ENCODE data around the gene PRKCA. TPM values are rescaled to one million over a fixed set of nuclear protein-coding genes. Genes with fewer than 3 reads are reported as not detected.

PRKCA gene
- total and polyA plus RNA-seq, 4 donors, result 3.0 to 14.1 (median 5.4) TPM

DNA sequence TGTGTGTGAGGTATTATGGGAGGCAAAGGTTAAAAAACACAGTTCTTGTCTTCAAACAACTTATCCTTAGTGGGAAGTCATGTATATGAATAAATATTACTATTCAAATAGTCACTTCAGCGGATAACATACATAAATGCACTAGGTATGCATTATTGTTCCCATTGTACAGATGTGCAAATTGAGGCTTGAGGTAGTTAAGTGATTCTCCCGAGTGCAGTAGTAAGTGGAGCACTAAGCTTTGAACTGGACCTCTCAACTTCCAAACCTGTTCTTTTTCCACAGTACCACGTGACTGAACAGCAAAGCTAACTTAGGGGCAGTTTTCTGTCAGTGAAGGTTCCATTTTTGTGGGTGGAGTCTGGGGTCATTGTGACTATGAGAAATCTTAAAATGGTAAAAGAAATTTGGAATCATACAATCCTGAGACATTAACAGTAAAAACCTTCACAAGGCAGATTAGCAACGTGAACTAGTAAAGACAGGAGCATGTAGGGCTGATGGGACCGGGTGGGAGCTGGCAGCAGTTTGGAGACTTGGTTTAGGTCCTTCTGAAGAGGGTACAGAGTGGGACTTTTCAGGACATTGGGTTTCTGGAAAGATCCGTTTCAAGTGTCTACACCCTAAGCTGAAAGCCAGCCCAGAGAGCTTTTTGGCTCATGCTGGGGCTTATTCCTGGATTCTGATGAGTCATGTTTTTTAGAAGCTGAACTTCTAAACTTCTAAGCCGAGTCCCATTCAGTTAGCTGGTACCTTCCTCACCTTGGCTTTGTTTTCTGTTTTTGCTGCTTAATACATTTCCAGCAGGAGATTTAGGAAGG, 204.9 kb downstream of the PRKCA start:
- H3K4me3 ChIP-seq (ENCODE audit: low read depth in 1 of 3, low read length in 3 of 3), result no peak overlapping the region
- no peaks in the 10 kb centered on the region for H3K27me3 ChIP-seq (ENCODE audit: control insufficient read depth in 4 of 4, insufficient read depth in 4 of 4, low read length in 3 of 4)
- TF ChIP-seq EGR1 (IDR thresholded peaks at IDR 0.05; ENCODE audit: low read depth in 2 of 2) (no peak), TAF1 (conservative IDR thresholded peaks at IDR 0.05) (no peak), GABPA (IDR thresholded peaks at IDR 0.05 in 1 of 2, conservative IDR thresholded peaks at IDR 0.05 in 1 of 2) (no peak), HNF4A (conservative IDR thresholded peaks at IDR 0.05) (peak; percentile 8 to 37), YY1 (IDR thresholded peaks at IDR 0.05) (peak; percentile 44), FOXA1 (IDR thresholded peaks at IDR 0.05) (no peak), JUND (IDR thresholded peaks at IDR 0.05) (peak in 1 of 2 donors; percentile 85), FOXA2 (IDR thresholded peaks at IDR 0.05) (no peak), RXRA (IDR thresholded peaks at IDR 0.05) (peak in 1 of 2 donors; percentile 35)
- TF ChIP-seq, protein P1, sequence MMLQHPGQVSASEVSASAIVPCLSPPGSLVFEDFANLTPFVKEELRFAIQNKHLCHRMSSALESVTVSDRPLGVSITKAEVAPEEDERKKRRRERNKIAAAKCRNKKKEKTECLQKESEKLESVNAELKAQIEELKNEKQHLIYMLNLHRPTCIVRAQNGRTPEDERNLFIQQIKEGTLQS (IDR thresholded peaks at IDR 0.05), result peak; percentile 40
- TF ChIP-seq, protein P2, sequence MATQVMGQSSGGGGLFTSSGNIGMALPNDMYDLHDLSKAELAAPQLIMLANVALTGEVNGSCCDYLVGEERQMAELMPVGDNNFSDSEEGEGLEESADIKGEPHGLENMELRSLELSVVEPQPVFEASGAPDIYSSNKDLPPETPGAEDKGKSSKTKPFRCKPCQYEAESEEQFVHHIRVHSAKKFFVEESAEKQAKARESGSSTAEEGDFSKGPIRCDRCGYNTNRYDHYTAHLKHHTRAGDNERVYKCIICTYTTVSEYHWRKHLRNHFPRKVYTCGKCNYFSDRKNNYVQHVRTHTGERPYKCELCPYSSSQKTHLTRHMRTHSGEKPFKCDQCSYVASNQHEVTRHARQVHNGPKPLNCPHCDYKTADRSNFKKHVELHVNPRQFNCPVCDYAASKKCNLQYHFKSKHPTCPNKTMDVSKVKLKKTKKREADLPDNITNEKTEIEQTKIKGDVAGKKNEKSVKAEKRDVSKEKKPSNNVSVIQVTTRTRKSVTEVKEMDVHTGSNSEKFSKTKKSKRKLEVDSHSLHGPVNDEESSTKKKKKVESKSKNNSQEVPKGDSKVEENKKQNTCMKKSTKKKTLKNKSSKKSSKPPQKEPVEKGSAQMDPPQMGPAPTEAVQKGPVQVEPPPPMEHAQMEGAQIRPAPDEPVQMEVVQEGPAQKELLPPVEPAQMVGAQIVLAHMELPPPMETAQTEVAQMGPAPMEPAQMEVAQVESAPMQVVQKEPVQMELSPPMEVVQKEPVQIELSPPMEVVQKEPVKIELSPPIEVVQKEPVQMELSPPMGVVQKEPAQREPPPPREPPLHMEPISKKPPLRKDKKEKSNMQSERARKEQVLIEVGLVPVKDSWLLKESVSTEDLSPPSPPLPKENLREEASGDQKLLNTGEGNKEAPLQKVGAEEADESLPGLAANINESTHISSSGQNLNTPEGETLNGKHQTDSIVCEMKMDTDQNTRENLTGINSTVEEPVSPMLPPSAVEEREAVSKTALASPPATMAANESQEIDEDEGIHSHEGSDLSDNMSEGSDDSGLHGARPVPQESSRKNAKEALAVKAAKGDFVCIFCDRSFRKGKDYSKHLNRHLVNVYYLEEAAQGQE (IDR thresholded peaks at IDR 0.05), result no peak
- TF ChIP-seq, protein P3, sequence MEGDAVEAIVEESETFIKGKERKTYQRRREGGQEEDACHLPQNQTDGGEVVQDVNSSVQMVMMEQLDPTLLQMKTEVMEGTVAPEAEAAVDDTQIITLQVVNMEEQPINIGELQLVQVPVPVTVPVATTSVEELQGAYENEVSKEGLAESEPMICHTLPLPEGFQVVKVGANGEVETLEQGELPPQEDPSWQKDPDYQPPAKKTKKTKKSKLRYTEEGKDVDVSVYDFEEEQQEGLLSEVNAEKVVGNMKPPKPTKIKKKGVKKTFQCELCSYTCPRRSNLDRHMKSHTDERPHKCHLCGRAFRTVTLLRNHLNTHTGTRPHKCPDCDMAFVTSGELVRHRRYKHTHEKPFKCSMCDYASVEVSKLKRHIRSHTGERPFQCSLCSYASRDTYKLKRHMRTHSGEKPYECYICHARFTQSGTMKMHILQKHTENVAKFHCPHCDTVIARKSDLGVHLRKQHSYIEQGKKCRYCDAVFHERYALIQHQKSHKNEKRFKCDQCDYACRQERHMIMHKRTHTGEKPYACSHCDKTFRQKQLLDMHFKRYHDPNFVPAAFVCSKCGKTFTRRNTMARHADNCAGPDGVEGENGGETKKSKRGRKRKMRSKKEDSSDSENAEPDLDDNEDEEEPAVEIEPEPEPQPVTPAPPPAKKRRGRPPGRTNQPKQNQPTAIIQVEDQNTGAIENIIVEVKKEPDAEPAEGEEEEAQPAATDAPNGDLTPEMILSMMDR (IDR thresholded peaks at IDR 0.05; ENCODE audit: low read depth, low read length, missing input control), result no peak
- no peaks in the 10 kb centered on the region for H3K9me3 ChIP-seq (ENCODE audit: control insufficient read depth in 4 of 4, low read length in 3 of 4)
- H3K36me3 ChIP-seq (ENCODE audit: control insufficient read depth in 4 of 4, insufficient read depth in 3 of 4, low read depth in 1 of 4, low read length in 3 of 4), result no peaks in the 10 kb centered on the region
- no peak for DNase-seq (ENCODE audit: low spot score)
- H3K27ac ChIP-seq (ENCODE audit: low read depth in 1 of 2, low read length in 2 of 2), result peak overlapping the region; percentile 69 to 77
- H3K4me1 ChIP-seq (ENCODE audit: control insufficient read depth in 4 of 4, insufficient read depth in 4 of 4, low read length in 3 of 4), result peaks cover 0 to 31% (median 9%) of the 10 kb centered on the region in 4 donors
- no peak overlapping the region for H3K9ac ChIP-seq (ENCODE audit: low read depth in 1 of 2, low read length in 2 of 2)
- WGBS, result 55% methylated on average over 7 of the region's 7 CpGs

DNA sequence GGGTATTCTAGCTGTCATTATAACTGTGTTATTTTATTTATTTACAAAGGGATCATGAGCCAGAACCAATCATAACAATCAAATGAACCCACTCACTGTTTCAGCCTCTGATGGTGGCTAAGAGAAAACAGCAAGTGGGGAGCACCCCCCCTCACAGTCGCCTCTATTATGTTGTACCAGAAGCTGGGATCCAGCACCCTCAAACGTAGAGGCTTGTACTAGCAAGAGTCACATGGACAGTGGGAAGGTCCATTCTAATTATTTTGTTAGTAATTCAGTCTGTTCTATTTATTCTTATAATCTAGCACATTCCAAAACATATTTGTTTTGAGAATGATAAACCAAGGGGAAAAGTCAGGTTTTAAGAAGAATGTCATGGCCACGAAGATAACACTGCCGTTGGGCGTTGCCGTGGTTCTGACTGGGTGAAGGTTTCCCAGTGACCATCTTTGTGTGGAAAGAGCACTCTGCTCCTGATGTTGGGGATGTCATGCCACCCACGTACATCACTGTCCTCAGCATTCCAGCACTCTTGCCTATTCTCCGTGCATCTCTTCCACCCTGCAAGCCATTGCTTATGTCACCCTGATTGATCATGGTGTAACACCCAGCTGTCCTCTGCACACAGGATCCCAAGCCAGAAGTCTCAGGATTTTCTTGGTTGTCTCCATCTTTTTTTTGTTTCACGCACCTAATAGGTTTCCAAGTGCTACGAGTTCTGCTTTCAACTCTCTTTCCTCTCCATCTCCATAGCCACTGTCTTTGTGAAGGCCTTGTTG, 205.8 kb downstream of the PRKCA start:
- H3K9ac ChIP-seq (ENCODE audit: low read depth in 1 of 2, low read length in 2 of 2), result no peak overlapping the region
- no peaks in the 10 kb centered on the region for H3K27me3 ChIP-seq (ENCODE audit: control insufficient read depth in 4 of 4, insufficient read depth in 4 of 4, low read length in 3 of 4)
- H3K4me3 ChIP-seq (ENCODE audit: low read depth in 1 of 3, low read length in 3 of 3), result no peak overlapping the region
- DNase-seq (ENCODE audit: low spot score), result no peak
- H3K27ac ChIP-seq (ENCODE audit: low read depth in 1 of 2, low read length in 2 of 2), result peak overlapping the region; percentile 69 to 77
- 78% methylated on average over 10 of the region's 10 CpGs for WGBS
- no peaks in the 10 kb centered on the region for H3K36me3 ChIP-seq (ENCODE audit: control insufficient read depth in 4 of 4, insufficient read depth in 3 of 4, low read depth in 1 of 4, low read length in 3 of 4)
- TF ChIP-seq, protein P1 (IDR thresholded peaks at IDR 0.05), result no peak
- TF ChIP-seq, protein P4, sequence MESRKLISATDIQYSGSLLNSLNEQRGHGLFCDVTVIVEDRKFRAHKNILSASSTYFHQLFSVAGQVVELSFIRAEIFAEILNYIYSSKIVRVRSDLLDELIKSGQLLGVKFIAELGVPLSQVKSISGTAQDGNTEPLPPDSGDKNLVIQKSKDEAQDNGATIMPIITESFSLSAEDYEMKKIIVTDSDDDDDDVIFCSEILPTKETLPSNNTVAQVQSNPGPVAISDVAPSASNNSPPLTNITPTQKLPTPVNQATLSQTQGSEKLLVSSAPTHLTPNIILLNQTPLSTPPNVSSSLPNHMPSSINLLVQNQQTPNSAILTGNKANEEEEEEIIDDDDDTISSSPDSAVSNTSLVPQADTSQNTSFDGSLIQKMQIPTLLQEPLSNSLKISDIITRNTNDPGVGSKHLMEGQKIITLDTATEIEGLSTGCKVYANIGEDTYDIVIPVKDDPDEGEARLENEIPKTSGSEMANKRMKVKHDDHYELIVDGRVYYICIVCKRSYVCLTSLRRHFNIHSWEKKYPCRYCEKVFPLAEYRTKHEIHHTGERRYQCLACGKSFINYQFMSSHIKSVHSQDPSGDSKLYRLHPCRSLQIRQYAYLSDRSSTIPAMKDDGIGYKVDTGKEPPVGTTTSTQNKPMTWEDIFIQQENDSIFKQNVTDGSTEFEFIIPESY (IDR thresholded peaks at IDR 0.05), result no peak
- no peak for TF ChIP-seq HNF4A (conservative IDR thresholded peaks at IDR 0.05)
- no peak for TF ChIP-seq EGR1 (IDR thresholded peaks at IDR 0.05; ENCODE audit: low read depth in 2 of 2)
- no peak for TF ChIP-seq RAD21 (IDR thresholded peaks at IDR 0.05)
- TF ChIP-seq, protein P2 (IDR thresholded peaks at IDR 0.05), result no peak
- no peak for TF ChIP-seq NR2F2 (IDR thresholded peaks at IDR 0.05)
- TF ChIP-seq, protein P5, sequence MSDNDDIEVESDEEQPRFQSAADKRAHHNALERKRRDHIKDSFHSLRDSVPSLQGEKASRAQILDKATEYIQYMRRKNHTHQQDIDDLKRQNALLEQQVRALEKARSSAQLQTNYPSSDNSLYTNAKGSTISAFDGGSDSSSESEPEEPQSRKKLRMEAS (IDR thresholded peaks at IDR 0.05), result no peak
- no peaks in the 10 kb centered on the region for H3K9me3 ChIP-seq (ENCODE audit: control insufficient read depth in 4 of 4, low read length in 3 of 4)
- peaks cover 0 to 27% (median 9%) of the 10 kb centered on the region in 4 donors for H3K4me1 ChIP-seq (ENCODE audit: control insufficient read depth in 4 of 4, insufficient read depth in 4 of 4, low read length in 3 of 4)

All from liver (tissue), 9 donors.